Superior temporal gyrus (tissue), 1 donor: ENCODE data around the gene TAF1.
"Not testable (repeated sequence)": the region's sequence is repeated elsewhere in the genome, so short reads cannot be mapped to it uniquely, and the experiment has no call there.

Source experiments
- DNase-seq: peaks from one replicate; pipeline ENCODE4 v3.0.0-alpha.2; 2016; ENCODE audit errors: extremely low spot score

The TAF1 gene, protein sequence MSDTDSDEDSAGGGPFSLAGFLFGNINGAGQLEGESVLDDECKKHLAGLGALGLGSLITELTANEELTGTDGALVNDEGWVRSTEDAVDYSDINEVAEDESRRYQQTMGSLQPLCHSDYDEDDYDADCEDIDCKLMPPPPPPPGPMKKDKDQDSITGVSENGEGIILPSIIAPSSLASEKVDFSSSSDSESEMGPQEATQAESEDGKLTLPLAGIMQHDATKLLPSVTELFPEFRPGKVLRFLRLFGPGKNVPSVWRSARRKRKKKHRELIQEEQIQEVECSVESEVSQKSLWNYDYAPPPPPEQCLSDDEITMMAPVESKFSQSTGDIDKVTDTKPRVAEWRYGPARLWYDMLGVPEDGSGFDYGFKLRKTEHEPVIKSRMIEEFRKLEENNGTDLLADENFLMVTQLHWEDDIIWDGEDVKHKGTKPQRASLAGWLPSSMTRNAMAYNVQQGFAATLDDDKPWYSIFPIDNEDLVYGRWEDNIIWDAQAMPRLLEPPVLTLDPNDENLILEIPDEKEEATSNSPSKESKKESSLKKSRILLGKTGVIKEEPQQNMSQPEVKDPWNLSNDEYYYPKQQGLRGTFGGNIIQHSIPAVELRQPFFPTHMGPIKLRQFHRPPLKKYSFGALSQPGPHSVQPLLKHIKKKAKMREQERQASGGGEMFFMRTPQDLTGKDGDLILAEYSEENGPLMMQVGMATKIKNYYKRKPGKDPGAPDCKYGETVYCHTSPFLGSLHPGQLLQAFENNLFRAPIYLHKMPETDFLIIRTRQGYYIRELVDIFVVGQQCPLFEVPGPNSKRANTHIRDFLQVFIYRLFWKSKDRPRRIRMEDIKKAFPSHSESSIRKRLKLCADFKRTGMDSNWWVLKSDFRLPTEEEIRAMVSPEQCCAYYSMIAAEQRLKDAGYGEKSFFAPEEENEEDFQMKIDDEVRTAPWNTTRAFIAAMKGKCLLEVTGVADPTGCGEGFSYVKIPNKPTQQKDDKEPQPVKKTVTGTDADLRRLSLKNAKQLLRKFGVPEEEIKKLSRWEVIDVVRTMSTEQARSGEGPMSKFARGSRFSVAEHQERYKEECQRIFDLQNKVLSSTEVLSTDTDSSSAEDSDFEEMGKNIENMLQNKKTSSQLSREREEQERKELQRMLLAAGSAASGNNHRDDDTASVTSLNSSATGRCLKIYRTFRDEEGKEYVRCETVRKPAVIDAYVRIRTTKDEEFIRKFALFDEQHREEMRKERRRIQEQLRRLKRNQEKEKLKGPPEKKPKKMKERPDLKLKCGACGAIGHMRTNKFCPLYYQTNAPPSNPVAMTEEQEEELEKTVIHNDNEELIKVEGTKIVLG (N-terminal part only)

DNA sequence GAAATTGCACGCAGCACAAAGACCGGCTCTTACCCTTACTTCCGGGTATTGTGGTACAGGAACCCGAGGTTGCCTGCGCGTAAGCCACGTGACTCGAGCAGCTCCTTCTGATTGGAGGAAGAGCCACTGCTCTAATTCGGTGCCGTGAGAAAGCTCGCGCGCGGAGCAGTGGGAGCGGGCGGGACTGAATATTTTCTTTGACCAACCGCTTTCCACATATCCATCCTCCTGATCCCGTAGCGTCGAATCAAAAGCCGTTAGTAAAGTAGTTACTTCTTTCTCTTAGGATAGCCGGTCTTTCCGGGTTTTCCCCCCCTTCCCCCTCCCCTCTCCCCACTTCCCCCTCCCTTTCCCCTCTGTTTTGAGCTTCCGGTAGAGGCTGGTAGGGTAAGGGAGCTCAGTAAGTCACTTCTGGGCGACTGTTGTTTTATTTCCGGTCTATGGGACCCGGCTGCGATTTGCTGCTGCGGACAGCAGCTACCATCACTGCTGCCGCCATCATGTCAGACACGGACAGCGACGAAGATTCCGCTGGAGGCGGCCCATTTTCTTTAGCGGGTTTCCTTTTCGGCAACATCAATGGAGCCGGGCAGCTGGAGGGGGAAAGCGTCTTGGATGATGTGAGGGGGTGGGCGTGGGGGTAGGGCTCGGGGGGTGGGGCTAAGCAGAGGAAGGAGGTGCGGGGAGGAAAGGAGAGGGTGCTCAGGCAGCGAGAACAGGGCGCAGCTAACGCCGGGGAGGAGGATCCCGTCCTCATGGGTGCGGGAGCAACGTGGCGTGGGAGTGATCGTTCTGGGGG is at the start of gene TAF1:
TAF1 (plus strand) TSS at position 483 of the 799 bp plus-strand sequence; CDS start at position 501, 18 bp downstream.
- DNase-seq = peak; percentile 97

DNA sequence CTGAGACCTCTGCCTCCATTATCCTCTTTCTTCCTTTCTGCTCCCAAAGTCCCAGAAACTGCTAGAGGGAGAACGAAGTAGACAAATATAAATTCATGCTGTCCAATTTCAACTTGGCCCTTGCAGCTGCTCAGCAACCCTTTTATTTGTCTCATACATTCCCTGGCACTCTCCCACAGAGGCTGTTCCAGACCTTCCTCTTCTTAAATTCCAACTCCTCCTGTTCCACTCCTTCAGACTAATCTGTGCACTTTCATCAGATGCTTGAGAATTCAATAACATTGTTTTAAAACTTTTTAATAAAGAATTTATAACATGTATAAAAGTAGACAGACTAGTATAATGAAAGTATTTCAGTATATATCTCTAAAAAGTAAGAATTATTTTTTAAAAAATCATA is 49.2 kb upstream of the TAF1 start:
- not testable (repeated sequence) for DNase-seq

DNA sequence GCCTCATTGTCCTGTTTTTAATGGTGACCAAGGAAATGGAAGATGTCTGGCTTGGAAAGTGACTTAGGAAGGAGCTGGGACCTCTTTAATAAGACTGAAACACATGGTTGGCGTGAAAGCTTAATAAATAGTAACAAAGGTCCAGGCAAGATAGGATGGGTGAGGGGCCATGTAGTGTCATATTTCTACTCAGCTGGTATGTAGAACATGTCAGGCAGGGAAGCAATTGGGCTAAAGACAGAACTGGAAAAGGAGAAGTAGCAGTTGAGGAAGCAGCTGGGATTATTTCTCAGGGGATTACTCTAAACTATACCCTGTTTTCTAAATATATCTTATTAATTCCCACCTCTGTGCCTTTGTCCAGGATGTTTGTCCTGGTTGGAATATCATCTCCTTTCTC is 46.0 kb upstream of the TAF1 start:
- DNase-seq = no peak

DNA sequence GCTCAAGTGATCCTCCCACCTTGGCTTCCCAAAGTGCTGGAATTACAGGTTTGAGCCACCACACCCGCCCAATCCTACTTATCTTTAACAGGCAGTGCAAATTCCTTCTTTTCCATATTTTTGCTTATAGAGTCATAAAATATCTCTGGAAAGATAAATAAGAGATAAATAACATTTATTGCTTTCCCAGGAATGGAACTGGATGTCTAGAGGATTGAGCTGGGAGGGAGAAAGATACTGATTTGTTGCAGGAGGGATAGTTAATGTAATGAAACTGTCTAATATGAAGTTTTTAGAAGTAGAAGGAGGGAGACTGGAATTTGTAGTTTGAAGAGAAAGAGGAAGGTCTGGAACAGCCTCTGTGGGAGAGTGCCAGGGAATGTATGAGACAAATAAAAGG is 44.4 kb upstream of the TAF1 start:
- DNase-seq = no peak

DNA sequence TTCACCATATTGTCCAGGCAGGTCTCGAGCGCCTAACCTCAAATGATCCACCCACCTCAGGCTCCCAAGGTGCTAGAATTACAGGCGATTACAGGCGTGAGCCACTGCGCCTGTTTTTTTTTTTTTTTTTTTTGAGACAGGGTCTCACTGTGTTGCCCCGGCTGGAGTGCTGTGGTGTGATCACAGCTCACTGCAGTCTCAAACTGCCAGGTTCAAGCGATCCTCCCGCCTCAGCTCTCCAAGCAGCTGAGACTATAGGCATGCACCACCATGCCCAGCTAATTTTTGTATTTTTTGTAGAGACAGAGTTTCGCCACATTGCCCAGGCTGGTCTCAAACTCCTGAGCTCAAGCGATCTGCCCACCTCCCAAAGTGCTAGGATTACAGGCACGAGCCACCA is 41.7 kb upstream of the TAF1 start:
- not testable (repeated sequence) for DNase-seq

DNA sequence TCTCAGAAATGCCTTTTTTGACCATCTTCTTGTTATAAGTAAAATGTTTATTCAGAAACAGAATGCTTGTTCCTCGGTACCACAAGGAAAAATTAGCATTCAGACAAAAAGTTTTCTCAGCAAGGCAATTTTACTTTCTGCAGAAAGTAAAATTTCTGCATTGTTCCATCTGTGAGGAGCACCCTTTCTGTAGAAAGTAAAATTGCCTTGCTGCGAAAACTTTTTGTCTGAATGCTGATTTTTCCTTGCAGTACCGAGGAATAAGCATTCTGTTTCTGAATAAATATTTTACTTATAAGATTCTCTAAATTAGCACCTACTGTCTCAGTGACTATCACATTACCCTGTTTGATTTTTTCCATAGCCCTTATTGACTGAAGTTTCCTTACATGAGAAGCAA is 39.8 kb upstream of the TAF1 start:
- DNase-seq = no peak

DNA sequence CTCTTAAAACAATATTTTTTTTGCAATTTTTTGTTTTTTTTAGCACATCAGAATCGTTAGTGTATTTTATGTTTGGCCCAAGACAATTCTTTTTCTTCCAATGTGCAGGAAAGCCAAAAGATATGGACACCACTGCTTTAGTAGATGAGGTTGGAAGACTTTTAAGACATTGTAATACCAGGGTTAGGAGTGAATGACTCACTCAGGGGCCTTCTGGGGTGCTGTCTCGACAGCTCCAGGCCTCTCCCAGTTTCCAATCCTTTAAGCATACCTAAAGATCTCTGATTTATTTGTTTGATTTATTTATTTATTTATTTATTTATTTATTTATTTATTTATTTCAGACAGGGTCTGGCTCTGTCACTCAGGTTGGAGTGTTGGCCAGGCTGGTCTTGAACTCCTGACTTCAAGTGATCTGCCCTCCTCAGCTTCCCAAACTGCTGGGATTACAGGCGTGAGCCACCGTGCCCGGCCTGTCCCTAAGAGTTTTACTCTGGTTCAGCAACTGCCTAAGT is 16.9 kb upstream of the TAF1 start:
- not testable (repeated sequence) for DNase-seq

DNA sequence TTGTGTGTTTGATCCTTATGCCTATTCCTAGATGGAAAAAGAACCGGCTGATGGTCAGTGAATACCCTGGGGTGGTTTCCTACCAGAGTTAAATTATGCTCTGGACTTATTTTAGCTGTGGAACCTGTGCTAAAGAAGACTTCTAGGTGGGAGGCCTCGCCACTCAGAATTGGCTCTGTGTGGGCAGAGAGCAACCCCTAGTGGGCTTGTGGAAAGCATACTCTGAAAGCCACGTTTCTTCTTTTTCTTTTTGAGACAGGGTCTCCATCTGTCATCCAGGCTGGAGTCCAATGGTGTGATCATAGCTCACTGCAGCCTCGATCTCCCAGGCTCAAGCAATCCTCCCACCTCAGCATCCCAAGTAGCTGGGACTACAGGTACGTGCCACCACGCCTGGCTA is 16.3 kb upstream of the TAF1 start:
- DNase-seq = not testable (repeated sequence)

DNA sequence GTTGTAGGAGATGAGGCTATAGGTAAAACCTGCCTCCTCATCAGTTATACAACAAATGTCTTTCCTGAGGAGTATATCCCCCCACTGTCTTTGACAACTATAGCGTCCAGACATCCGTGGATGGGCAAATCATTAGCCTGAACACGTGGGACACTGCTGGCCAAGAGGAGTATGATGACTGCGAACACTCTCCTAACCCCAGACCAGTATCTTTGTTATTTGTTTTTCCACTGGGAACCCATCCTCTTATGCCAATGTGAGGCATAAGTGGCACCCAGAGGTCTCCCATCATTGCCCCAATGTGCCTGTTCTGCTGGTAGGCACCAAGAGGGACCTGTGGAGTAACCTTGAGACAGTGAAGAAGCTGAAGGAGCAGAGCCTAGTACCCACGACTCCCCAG is 13.7 kb upstream of the TAF1 start:
- not testable (repeated sequence) for DNase-seq

DNA sequence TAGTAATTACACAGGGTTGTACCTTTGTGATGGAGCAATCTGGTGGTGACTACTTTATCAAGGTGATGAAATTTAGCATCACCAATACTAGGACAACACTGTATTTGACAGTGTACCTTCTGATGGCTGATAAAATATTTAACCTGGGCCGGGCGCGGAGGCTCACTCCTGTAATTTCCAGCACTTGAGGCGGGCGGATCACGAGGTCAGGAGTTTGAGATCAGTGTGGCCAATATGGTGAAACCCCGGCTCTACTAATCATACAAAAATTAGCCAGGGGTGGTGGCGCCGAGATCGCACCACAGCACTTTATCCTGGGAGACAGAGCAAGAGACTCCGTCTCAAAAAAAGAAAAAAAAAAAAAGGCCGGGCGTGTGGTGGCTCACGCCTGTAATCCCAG is 1.9 kb upstream of the TAF1 start:
- DNase-seq = no peak

DNA sequence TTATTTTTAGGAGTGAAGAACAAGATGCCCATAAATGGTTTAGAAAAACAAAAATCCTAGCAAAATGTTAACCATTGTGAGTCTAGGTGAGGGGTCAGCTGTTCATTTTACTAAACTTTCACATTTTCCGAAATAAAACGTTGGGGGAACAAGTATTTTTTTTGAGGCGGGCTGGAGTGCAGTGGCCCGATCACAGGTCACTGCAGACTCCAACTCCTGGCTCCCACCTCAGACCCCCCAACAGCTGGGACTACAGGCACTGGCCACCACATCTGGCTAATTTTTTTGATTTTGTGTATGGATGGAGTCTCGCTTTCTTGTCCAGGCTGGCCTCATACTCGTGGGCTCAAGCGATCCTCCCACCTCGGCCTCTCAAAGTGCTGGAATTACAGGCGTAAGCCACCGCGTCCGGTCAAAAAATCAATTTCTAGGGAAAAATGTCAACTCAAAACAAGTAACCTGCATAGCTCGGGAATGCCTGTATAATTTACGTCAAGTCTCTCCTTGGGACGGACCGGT is 742 bp upstream of the TAF1 start:
- DNase-seq = no peak

DNA sequence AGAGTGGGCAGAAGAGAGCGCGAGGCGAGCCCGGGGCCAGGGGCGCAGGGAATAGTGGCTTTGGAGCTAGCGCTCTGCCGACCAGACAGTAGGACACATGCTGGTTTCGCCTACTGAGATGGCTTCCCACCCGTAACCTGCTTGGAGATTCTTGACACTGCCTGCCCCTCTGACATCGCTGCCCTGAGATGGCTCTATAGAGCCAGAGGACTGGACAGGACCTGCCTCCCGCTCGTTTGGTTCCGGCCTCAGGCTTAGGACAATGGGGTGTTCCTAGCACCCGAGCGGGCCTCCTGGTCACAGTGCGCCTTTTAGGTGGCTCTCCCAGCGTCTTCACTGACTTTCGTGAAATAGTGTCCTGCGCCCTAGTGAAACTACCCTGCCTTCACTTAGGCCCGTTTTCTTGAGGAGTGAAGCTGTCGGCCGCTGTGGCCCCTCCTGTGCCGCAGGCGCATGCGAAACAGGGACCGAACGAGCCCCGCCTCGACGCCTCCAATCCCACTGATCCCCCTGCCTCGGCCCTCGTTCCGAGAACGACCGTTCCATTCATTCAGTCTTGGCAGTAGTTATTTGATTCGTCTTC is 608 bp downstream of the TAF1 start:
- no peak for DNase-seq

DNA sequence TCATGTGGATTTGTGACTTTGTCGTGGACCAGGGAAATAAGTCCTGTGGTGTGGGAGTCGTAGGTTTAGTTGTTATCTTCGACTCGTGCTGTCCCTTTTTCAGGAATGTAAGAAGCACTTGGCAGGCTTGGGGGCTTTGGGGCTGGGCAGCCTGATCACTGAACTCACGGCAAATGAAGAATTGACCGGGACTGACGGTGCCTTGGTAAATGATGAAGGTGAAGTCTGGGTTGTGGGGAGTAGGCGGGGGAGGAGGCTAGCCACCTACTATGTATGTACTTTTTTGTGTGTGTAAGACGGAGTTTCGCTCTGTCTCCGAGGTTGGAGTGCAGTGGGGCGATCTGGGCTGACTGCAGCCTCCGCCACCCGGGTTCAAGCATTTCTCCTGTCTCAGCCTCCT is 1.2 kb downstream of the TAF1 start:
- DNase-seq = no peak

DNA sequence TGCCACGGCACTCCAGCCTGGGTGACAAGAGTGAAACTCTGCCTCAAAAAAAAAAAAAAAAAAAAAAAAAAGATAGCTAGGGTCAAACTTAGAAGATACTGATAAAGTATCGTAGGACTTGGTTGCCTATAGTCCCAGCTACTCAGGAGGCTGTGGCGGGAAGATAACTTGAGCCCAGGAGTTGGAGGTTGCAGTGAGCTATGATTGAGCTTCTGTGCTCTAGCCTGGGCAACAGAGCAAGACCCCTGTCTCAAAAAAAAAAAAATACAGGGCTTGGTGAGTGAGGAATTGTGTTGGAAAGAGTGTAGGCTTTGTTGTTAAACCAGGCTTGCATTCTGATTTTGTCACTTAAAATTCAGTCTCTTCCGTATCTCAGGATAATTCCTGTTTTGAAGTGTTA is 6.2 kb downstream of the TAF1 start:
- no peak for DNase-seq

DNA sequence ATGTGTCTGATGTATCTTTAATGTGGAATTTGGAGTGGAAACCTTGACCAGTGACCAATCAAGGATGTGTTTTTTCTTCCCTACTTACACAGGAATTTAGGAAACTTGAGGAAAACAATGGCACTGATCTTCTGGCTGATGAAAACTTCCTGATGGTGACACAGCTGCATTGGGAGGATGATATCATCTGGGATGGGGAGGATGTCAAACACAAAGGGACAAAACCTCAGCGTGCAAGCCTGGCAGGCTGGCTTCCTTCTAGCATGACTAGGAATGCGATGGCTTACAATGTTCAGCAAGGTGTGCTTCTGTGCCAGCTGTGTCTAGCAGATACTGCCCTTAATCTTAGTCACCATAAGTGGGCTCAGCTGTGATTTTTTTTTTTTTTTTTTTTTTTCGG is 12.6 kb downstream of the TAF1 start:
- no peak for DNase-seq

DNA sequence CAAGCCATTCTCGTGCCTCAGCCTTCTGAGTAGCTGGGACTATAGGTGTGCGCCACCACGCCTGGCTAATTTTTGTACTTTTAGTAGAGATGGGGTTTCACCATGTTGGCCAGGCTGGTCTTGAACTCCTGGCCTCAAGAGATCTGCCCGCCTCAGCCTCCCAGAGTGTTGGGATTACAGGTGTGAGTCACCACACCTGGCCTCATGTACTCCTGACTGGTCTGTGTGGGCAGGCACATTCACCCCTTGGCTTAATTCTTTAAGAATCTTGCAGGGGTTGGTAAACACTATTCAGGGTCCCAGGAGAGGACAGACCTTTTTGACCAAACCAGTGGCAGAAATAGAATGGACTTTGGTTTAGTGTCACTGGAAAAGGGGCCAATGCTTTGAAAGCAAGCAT is 25.6 kb downstream of the TAF1 start:
- DNase-seq = not testable (repeated sequence)

DNA sequence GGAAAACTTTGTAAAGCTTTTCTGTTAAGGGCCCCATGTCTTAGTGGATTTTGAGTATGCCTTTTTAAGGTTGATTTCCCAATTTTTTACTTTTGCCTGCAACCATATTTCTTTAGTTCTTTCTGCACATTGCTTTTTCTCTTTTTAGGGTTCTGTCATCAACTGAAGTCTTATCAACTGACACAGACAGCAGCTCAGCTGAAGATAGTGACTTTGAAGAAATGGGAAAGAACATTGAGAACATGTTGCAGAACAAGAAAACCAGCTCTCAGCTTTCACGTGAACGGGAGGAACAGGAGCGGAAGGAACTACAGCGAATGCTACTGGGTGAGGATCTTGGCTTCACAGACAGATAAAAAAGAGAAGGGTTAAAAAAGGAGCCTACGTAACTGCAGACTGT is 27.8 kb downstream of the TAF1 start:
- DNase-seq = no peak

DNA sequence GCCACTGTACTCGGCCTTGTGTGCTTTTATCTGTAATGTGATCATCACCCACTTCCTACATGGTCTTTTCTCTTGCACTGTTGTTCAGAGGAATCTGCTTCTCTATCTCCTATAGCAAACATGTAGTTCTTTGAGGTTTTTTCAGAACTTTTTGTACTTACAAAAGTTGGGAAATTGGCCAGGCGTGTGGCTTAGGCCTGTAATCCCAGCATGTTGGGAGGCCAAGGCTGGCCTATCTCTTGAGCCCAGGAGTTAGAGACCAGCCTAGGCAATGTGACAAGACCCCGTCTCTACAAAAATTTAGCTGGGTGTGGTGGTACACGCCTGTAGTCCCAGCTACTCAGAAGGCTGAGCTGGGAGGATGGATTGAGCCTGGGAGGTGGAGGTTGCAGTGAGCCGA is 30.4 kb downstream of the TAF1 start:
- DNase-seq = no peak

DNA sequence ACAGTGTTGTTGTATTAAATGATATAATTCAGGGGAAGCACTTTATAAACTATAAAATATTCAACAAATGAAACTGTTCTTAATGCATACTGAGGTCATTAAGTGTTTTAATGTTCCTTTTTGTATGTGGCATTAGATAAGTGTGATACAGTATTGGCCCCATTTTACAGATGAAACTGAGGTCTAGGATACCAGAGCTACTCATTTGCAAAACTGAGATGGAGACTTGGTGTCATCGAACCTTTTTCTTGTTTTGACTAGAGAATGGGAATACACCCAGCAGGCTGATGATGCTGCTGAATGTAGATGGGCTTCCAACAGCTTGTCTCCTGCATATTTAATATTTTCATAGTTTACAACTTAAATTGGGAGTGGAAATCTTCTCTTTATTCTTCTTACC is 34.6 kb downstream of the TAF1 start:
- DNase-seq = no peak

DNA sequence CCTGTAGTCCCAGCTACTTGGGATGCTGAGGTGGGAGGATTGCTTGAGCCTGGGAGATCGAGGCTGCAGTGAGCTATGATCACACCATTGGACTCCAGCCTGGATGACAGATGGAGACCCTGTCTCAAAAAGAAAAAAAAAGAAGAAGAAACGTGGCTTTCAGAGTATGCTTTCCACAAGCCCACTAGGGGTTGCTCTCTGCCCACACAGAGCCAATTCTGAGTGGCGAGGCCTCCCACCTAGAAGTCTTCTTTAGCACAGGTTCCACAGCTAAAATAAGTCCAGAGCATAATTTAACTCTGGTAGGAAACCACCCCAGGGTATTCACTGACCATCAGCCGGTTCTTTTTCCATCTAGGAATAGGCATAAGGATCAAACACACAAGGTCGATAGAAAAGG is 50.1 kb downstream of the TAF1 start:
- not testable (repeated sequence) for DNase-seq
